HEK293 (cell line): Measurements from ENCODE around the gene TMEM240.
A peak's percentile ranks its signal among the peaks of the same experiment; 100 is the strongest.

Source experiments
- BCL11A ChIP-seq: fragments of 450-650 bp; formaldehyde crosslinking; IDR thresholded peaks from 2 replicates; pipeline ENCODE4 v1.5.1; 2016; ENCODE audit warnings: low read depth, missing biosample characterization, missing genetic modification characterization
- GLI4 ChIP-seq: fragments of 450-650 bp; formaldehyde crosslinking; IDR thresholded peaks from 2 replicates; pipeline ENCODE4 v1.5.1; 2016; ENCODE audit warnings: missing biosample characterization, missing genetic modification characterization
- KLF1 ChIP-seq: fragments of 450-650 bp; formaldehyde crosslinking; IDR thresholded peaks from 2 replicates; pipeline ENCODE4 v1.5.1; 2016; ENCODE audit warnings: missing biosample characterization, missing genetic modification characterization
- KLF7 ChIP-seq: fragments of 450-650 bp; formaldehyde crosslinking; IDR thresholded peaks from 2 replicates; pipeline ENCODE4 v1.5.1; 2016; ENCODE audit warnings: missing biosample characterization, missing genetic modification characterization, borderline replicate concordance
- KLF8 ChIP-seq: fragments of 450-650 bp; formaldehyde crosslinking; IDR thresholded peaks from 2 replicates; pipeline ENCODE4 v1.5.1; 2016; ENCODE audit warnings: missing biosample characterization, missing genetic modification characterization
- SALL2 ChIP-seq: fragments of 450-650 bp; formaldehyde crosslinking; IDR thresholded peaks from 2 replicates; pipeline ENCODE4 v1.5.0; 2017; ENCODE audit warnings: missing biosample characterization, mild to moderate bottlenecking, missing genetic modification characterization, borderline replicate concordance
- WT1 ChIP-seq: fragments of 450-650 bp; formaldehyde crosslinking; IDR thresholded peaks from 2 replicates; pipeline ENCODE4 v1.5.1; 2016; ENCODE audit warnings: missing biosample characterization, missing genetic modification characterization
- ZBTB1 ChIP-seq: fragments of 450-650 bp; formaldehyde crosslinking; IDR thresholded peaks from 2 replicates; pipeline ENCODE4 v1.5.1; 2016; ENCODE audit warnings: missing biosample characterization, missing genetic modification characterization
- ZBTB17 ChIP-seq: fragments of 450-650 bp; formaldehyde crosslinking; IDR thresholded peaks from 2 replicates; pipeline ENCODE4 v1.5.1; 2016; ENCODE audit warnings: missing biosample characterization, missing genetic modification characterization
- ZFP37 ChIP-seq: fragments of 450-650 bp; formaldehyde crosslinking; IDR thresholded peaks from 2 replicates; pipeline ENCODE4 v1.5.1; 2016; ENCODE audit warnings: missing biosample characterization, missing genetic modification characterization
- ZFP41 ChIP-seq: fragments of 450-650 bp; formaldehyde crosslinking; IDR thresholded peaks from 2 replicates; pipeline ENCODE4 v1.5.1; 2016; ENCODE audit warnings: missing biosample characterization, missing genetic modification characterization, borderline replicate concordance
- ZNF16 ChIP-seq: fragments of 450-650 bp; formaldehyde crosslinking; IDR thresholded peaks from 2 replicates; pipeline ENCODE4 v1.5.1; 2016; ENCODE audit warnings: low read depth, missing biosample characterization, missing genetic modification characterization
- ZNF23 ChIP-seq: fragments of 450-650 bp; formaldehyde crosslinking; IDR thresholded peaks from 2 replicates; pipeline ENCODE4 v1.5.1; 2016; ENCODE audit warnings: missing biosample characterization, missing genetic modification characterization, borderline replicate concordance
- ZNF239 ChIP-seq: fragments of 450-650 bp; formaldehyde crosslinking; IDR thresholded peaks from 2 replicates; pipeline ENCODE4 v1.5.1; 2016; ENCODE audit warnings: missing biosample characterization, missing genetic modification characterization
- ZNF24 ChIP-seq: fragments of 450-650 bp; formaldehyde crosslinking; IDR thresholded peaks from 2 replicates; pipeline ENCODE4 v1.5.1; 2016; ENCODE audit warnings: missing biosample characterization, missing genetic modification characterization
- ZNF302 ChIP-seq: fragments of 450-650 bp; formaldehyde crosslinking; IDR thresholded peaks from 2 replicates; pipeline ENCODE4 v1.5.1; 2016; ENCODE audit warnings: missing biosample characterization, missing genetic modification characterization, low read depth
- ZNF391 ChIP-seq: fragments of 450-650 bp; formaldehyde crosslinking; IDR thresholded peaks from 2 replicates; pipeline ENCODE4 v1.5.1; 2016; ENCODE audit warnings: low read depth, missing biosample characterization, missing genetic modification characterization, borderline replicate concordance
- ZNF560 ChIP-seq: fragments of 450-650 bp; formaldehyde crosslinking; IDR thresholded peaks from 2 replicates; pipeline ENCODE4 v1.5.1; 2017; ENCODE audit warnings: missing biosample characterization, missing genetic modification characterization, borderline replicate concordance
- ZNF747 ChIP-seq: fragments of 450-650 bp; formaldehyde crosslinking; IDR thresholded peaks from 2 replicates; pipeline ENCODE4 v1.5.1; 2016; ENCODE audit warnings: missing biosample characterization, missing genetic modification characterization
- ZNF776 ChIP-seq: fragments of 450-650 bp; formaldehyde crosslinking; IDR thresholded peaks from 2 replicates; pipeline ENCODE4 v1.5.0; 2017; ENCODE audit warnings: missing biosample characterization, missing genetic modification characterization, borderline replicate concordance
- ZNF843 ChIP-seq: fragments of 450-650 bp; formaldehyde crosslinking; IDR thresholded peaks from 2 replicates; pipeline ENCODE4 v1.5.1; 2016; ENCODE audit warnings: missing biosample characterization, missing genetic modification characterization
- ZXDB ChIP-seq: fragments of 450-650 bp; formaldehyde crosslinking; IDR thresholded peaks from 2 replicates; pipeline ENCODE4 v1.5.1; 2016; ENCODE audit warnings: missing biosample characterization, missing genetic modification characterization
- TF ChIP-seq, protein P1 (sequence below): fragments of 450-650 bp; formaldehyde crosslinking; IDR thresholded peaks from 2 replicates; pipeline ENCODE4 v1.5.1; 2016; ENCODE audit warnings: missing biosample characterization, missing genetic modification characterization
- TF ChIP-seq, protein P2 (sequence below): fragments of 450-650 bp; formaldehyde crosslinking; IDR thresholded peaks from 2 replicates; pipeline ENCODE4 v1.5.1; 2016; ENCODE audit warnings: missing biosample characterization, missing genetic modification characterization
- TF ChIP-seq, protein P3 (sequence below): fragments of 450-650 bp; formaldehyde crosslinking; IDR thresholded peaks from 2 replicates; pipeline ENCODE4 v1.5.1; 2016; ENCODE audit warnings: missing biosample characterization, missing genetic modification characterization
- TF ChIP-seq, protein P4 (sequence below): fragments of 450-650 bp; formaldehyde crosslinking; IDR thresholded peaks from 2 replicates; pipeline ENCODE4 v1.5.1; 2016; ENCODE audit warnings: missing biosample characterization, missing genetic modification characterization, low read depth
- TF ChIP-seq, protein P5 (sequence below): fragments of 450-650 bp; formaldehyde crosslinking; IDR thresholded peaks from 2 replicates; pipeline ENCODE4 v1.5.1; 2016; ENCODE audit warnings: missing biosample characterization, missing genetic modification characterization
- TF ChIP-seq, protein P6 (sequence below): fragments of 450-650 bp; formaldehyde crosslinking; IDR thresholded peaks from 2 replicates; pipeline ENCODE4 v1.5.1; 2017; ENCODE audit warnings: missing biosample characterization, missing genetic modification characterization

TMEM240 gene

DNA sequence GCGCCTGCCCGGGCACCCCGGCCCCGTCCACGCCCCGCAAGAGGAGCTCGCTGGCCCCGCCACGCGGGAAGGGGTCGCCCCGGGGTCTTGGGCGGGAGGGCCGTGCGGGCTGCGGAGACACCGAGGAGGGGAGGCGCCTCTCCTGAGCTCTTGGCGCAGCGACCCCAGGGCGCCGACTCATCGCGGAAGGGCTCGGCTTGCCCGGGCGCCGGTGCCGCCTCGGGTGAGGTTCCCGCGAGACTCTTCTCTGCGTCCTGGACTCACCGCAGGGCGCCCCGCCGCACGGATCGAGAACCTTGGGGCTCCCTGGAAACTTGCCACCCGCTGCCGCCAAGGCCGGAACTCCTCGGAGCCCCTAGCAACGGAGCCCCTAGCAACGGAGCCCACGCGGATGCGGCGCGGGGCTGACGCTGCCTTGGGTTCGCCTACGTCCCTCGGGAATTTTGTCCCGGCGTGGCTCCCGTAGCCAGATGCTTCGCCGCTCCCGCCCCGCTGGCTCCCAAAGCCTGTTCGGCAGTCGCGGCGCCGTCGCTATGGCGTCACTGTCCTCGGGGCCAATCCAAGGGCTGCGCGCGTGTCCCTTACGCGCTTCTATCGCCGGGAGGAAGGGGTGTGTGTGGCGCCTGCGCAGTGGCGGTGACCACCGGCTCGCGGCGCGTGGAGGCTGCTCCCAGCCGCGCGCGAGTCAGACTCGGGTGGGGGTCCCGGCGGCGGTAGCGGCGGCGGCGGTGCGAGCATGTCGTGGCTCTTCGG lies 28.7 kb downstream of the TMEM240 start, which contains the start of gene ATAD3A (continued):
- no peak for TF ChIP-seq BCL11A
- TF ChIP-seq ZNF391 (tag by site-specific recombination): peak; percentile 96; the same call in 1 of the 2 replicates
- TF ChIP-seq ZBTB1 (tag by site-specific recombination): no peak
- peak; percentile 88 for TF ChIP-seq KLF7 (tag by site-specific recombination)
- no peak for TF ChIP-seq ZNF776 (tag by site-specific recombination)
- TF ChIP-seq WT1 (tag by site-specific recombination): peak; percentile 56
- TF ChIP-seq ZNF24: peak; percentile 85
- TF ChIP-seq, protein P1, sequence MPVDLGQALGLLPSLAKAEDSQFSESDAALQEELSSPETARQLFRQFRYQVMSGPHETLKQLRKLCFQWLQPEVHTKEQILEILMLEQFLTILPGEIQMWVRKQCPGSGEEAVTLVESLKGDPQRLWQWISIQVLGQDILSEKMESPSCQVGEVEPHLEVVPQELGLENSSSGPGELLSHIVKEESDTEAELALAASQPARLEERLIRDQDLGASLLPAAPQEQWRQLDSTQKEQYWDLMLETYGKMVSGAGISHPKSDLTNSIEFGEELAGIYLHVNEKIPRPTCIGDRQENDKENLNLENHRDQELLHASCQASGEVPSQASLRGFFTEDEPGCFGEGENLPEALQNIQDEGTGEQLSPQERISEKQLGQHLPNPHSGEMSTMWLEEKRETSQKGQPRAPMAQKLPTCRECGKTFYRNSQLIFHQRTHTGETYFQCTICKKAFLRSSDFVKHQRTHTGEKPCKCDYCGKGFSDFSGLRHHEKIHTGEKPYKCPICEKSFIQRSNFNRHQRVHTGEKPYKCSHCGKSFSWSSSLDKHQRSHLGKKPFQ (tag by site-specific recombination): no peak; the same call in 1 of the 2 replicates
- TF ChIP-seq ZNF23 (tag by site-specific recombination): no peak
- TF ChIP-seq ZXDB (tag by site-specific recombination): peak; percentile 97
- TF ChIP-seq ZNF560 (tag by site-specific recombination): no peak
- TF ChIP-seq KLF1 (tag by site-specific recombination): peak; percentile 80
- TF ChIP-seq, protein P2, sequence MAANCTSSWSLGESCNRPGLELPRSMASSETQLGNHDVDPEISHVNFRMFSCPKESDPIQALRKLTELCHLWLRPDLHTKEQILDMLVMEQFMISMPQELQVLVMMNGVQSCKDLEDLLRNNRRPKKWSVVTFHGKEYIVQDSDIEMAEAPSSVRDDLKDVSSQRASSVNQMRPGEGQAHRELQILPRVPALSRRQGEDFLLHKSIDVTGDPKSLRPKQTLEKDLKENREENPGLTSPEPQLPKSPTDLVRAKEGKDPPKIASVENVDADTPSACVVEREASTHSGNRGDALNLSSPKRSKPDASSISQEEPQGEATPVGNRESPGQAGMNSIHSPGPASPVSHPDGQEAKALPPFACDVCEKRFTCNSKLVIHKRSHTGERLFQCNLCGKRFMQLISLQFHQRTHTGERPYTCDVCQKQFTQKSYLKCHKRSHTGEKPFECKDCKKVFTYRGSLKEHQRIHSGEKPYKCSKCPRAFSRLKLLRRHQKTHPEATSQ (tag by site-specific recombination): peak; percentile 96; the same call in 1 of the 2 replicates
- TF ChIP-seq, protein P3, sequence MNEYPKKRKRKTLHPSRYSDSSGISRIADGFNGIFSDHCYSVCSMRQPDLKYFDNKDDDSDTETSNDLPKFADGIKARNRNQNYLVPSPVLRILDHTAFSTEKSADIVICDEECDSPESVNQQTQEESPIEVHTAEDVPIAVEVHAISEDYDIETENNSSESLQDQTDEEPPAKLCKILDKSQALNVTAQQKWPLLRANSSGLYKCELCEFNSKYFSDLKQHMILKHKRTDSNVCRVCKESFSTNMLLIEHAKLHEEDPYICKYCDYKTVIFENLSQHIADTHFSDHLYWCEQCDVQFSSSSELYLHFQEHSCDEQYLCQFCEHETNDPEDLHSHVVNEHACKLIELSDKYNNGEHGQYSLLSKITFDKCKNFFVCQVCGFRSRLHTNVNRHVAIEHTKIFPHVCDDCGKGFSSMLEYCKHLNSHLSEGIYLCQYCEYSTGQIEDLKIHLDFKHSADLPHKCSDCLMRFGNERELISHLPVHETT (tag by site-specific recombination): peak; percentile 92
- no peak for TF ChIP-seq GLI4 (tag by site-specific recombination)
- no peak for TF ChIP-seq ZFP41 (tag by site-specific recombination)
- TF ChIP-seq SALL2: no peak
- TF ChIP-seq ZBTB17: peak; percentile 99
- peak; percentile 87 for TF ChIP-seq ZNF843
- TF ChIP-seq ZNF747 (tag by site-specific recombination): no peak
- TF ChIP-seq, protein P4, sequence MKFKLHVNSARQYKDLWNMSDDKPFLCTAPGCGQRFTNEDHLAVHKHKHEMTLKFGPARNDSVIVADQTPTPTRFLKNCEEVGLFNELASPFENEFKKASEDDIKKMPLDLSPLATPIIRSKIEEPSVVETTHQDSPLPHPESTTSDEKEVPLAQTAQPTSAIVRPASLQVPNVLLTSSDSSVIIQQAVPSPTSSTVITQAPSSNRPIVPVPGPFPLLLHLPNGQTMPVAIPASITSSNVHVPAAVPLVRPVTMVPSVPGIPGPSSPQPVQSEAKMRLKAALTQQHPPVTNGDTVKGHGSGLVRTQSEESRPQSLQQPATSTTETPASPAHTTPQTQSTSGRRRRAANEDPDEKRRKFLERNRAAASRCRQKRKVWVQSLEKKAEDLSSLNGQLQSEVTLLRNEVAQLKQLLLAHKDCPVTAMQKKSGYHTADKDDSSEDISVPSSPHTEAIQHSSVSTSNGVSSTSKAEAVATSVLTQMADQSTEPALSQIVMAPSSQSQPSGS: 0 out of 2 replicates have a peak, but pooled peaks have one; percentile 27
- TF ChIP-seq, protein P5, sequence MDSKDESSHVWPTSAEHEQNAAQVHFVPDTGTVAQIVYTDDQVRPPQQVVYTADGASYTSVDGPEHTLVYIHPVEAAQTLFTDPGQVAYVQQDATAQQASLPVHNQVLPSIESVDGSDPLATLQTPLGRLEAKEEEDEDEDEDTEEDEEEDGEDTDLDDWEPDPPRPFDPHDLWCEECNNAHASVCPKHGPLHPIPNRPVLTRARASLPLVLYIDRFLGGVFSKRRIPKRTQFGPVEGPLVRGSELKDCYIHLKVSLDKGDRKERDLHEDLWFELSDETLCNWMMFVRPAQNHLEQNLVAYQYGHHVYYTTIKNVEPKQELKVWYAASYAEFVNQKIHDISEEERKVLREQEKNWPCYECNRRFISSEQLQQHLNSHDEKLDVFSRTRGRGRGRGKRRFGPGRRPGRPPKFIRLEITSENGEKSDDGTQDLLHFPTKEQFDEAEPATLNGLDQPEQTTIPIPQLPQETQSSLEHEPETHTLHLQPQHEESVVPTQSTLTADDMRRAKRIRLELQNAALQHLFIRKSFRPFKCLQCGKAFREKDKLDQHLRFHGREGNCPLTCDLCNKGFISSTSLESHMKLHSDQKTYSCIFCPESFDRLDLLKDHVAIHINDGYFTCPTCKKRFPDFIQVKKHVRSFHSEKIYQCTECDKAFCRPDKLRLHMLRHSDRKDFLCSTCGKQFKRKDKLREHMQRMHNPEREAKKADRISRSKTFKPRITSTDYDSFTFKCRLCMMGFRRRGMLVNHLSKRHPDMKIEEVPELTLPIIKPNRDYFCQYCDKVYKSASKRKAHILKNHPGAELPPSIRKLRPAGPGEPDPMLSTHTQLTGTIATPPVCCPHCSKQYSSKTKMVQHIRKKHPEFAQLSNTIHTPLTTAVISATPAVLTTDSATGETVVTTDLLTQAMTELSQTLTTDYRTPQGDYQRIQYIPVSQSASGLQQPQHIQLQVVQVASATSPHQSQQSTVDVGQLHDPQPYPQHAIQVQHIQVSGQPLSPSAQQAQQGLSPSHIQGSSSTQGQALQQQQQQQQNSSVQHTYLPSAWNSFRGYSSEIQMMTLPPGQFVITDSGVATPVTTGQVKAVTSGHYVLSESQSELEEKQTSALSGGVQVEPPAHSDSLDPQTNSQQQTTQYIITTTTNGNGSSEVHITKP (tag by site-specific recombination): peak; percentile 85
- TF ChIP-seq, protein P6, sequence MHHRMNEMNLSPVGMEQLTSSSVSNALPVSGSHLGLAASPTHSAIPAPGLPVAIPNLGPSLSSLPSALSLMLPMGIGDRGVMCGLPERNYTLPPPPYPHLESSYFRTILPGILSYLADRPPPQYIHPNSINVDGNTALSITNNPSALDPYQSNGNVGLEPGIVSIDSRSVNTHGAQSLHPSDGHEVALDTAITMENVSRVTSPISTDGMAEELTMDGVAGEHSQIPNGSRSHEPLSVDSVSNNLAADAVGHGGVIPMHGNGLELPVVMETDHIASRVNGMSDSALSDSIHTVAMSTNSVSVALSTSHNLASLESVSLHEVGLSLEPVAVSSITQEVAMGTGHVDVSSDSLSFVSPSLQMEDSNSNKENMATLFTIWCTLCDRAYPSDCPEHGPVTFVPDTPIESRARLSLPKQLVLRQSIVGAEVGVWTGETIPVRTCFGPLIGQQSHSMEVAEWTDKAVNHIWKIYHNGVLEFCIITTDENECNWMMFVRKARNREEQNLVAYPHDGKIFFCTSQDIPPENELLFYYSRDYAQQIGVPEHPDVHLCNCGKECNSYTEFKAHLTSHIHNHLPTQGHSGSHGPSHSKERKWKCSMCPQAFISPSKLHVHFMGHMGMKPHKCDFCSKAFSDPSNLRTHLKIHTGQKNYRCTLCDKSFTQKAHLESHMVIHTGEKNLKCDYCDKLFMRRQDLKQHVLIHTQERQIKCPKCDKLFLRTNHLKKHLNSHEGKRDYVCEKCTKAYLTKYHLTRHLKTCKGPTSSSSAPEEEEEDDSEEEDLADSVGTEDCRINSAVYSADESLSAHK (tag by site-specific recombination): peak; percentile 93
- TF ChIP-seq ZNF239: no peak
- peak; percentile 68; the same call in 1 of the 2 replicates for TF ChIP-seq ZNF16
- TF ChIP-seq KLF8 (tag by site-specific recombination): peak; percentile 98
- peak; percentile 98 for TF ChIP-seq ZFP37 (tag by site-specific recombination)
- TF ChIP-seq ZNF302 (tag by site-specific recombination): no peak
